GM10248 (cell line): ENCODE data around the gene CAPN15.

Experiments
- CTCF ChIA-PET: fragments of 300-600 bp; sonication (Branson Sonifier 250); formaldehyde crosslinking; extraction: SDS; loops from one replicate; lab custom pipeline; 2021; ENCODE audit warnings: antibody characterized with exemption; lab: Yijun Ruan, JAX
- POLR2A ChIA-PET: fragments of 350-650 bp; sonication (Branson Sonifier 250); formaldehyde crosslinking; extraction: SDS; loops from one replicate; lab custom pipeline; 2020; ENCODE audit warnings: antibody characterized with exemption; lab: Yijun Ruan, JAX
- DNase-seq: peaks from one replicate; pipeline ENCODE4 v3.0.0; 2012; ENCODE audit errors: extremely low spot score
- CTCF ChIP-seq: IDR thresholded peaks from 2 replicates; pipeline ENCODE4 v1.5.1; 2012; ENCODE audit warnings: mild to moderate bottlenecking, low read depth; ENCODE audit errors: extremely low read depth, missing control alignments, control extremely low read depth

The CAPN15 gene

GRCh38 chr16:598823-599739 is 71.6 kb downstream of the CAPN15 start:
- ChIA-PET CTCF (interaction anchor here (1.4 to 1.5 kb wide), 2 partner anchors 10 to 11 kb away, joined by 3 to 6 read pairs; no protein-coding TSS in a partner anchor), POLR2A (no interaction called here)
- TF ChIP-seq CTCF, result no peak
- no peak for DNase-seq

DNA sequence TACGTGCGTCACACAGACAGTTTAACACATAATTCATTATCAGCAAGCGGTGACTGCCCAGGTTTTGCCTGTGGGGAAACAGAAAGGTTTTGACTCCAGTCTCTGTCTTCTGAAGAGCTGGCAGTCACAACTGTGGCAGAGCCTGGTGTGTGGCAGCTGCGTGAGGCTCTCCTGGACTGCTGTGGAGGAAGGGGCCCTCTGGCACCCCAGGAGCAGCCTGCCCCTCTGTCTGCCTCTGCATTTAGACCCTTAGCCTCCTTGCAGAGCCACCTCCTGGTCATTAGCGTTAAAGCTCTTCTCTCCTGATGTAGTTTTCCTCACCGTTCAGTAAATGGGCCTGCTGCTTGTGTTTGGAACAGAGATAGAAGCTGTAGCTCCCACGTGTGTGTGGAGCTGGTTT is 73.3 kb downstream of the CAPN15 start:
- TF ChIP-seq CTCF, result peak; percentile 35
- ChIA-PET POLR2A (no interaction called here), CTCF (interaction anchor here (1.0 kb wide), 1 partner anchor 11 kb away, joined by 4 read pairs; no protein-coding TSS in a partner anchor)
- no peak for DNase-seq

DNA sequence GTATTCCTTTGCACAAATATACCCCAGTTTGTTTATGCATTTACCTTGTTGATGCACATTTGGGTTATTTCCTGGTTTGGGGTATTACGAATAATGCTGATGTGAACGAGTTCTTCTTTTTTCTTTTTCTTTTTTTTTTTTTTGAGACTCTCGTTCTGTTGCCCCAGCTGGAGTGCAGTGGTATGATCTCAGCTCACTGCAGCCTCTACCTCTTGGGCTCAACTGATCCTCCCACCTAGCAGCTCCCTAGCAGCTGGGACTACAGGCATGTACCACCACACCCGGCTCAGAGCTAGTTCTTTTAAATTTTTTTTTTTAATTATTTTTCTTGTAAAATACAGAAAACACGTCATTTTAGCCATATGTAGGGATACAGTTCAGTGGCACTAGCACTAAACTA is 76.4 kb downstream of the CAPN15 start:
- ChIA-PET CTCF (no interaction called here), POLR2A (interaction anchor here (0.7 kb wide), 1 partner anchor 63 kb away, joined by 3 read pairs; no protein-coding TSS in a partner anchor)
- no peak for DNase-seq
- no peak for TF ChIP-seq CTCF
